Gastrocnemius medialis (tissue), 4 donors: ENCODE measurements around the gene COL6A1.

Source experiments
- CTCF ChIP-seq, 5 experiments: fragments of 450-650 bp in 3 of 5; fragments of 200-600 bp in 2 of 5; sonication (generic) in 2 of 5; IDR thresholded peaks in 4 of 5; conservative IDR thresholded peaks in 1 of 5; 1 replicate in 4 of 5; 2 replicates in 1 of 5; pipeline ENCODE4 v1.5.1; 2016 to 2019; ENCODE audit warnings: antibody characterized with exemption in 5 of 5, mild to moderate bottlenecking in 3 of 5, moderate library complexity in 3 of 5
- POLR2A ChIP-seq, 2 donors: fragments of 450-650 bp; IDR thresholded peaks; one replicate each; pipeline ENCODE4 v1.6.1; 2017; ENCODE audit warnings: antibody characterized with exemption in 2 of 2, mild to moderate bottlenecking in 2 of 2, moderate library complexity in 2 of 2

GRCh38 chr21:45986316-45987051, 4.9 kb downstream of the COL6A1 start:
- no peak for TF ChIP-seq CTCF (IDR thresholded peaks at IDR 0.05 in 4 of 5, conservative IDR thresholded peaks at IDR 0.05 in 1 of 5)
- no peak for TF ChIP-seq POLR2A (IDR thresholded peaks at IDR 0.05)
